OCI-LY7 (cell line): ENCODE measurements around the gene BAIAP2L2. TPM values are rescaled to one million over a fixed set of nuclear protein-coding genes. Genes with fewer than 3 reads are reported as not detected.

ENCODE experiments used
- BruUV-seq: library from RNA; stranded (reverse); fragments of 400-500 nt; replicated peaks from 2 replicates; lab custom pipeline; 2021; lab: Mats Ljungman, UMichigan
- CTCF ChIA-PET: fragments of 300-600 bp; sonication (Branson Sonifier 250); formaldehyde crosslinking; loops from one replicate; lab custom pipeline; 2022; ENCODE audit warnings: antibody characterized with exemption; ENCODE audit not compliant: unreplicated experiment; lab: Charles Lee
- POLR2A ChIA-PET: fragments of 300-600 bp; sonication (Branson Sonifier 250); formaldehyde crosslinking; loops from one replicate; lab custom pipeline; 2022; ENCODE audit warnings: antibody characterized with exemption; lab: Charles Lee
- DNase-seq: peaks from one replicate; pipeline ENCODE4 v3.0.0-alpha.2; 2015; ENCODE audit warnings: low spot score
- H2AFZ ChIP-seq: fragments of 200-600 bp; sonication (generic), shearing (Covaris generic); 2 replicates; pipeline ENCODE4 v1.6.1; 2014; ENCODE audit warnings: mild to moderate bottlenecking, antibody characterized with exemption, low read length, moderate library complexity
- H3K27ac ChIP-seq: fragments of 200-600 bp; sonication (generic); 2 replicates; pipeline ENCODE4 v1.5.1; 2014; ENCODE audit warnings: mixed run types, low read depth, mild to moderate bottlenecking, moderate library complexity, low read length, inconsistent platforms; ENCODE audit not compliant: poor library complexity, severe bottlenecking
- H3K36me3 ChIP-seq: fragments of 200-600 bp; sonication (generic); 2 replicates; pipeline ENCODE4 v1.6.1; 2014; ENCODE audit warnings: mild to moderate bottlenecking, antibody characterized with exemption, low read length, moderate library complexity, mixed read lengths; ENCODE audit not compliant: insufficient read depth
- H3K4me1 ChIP-seq: fragments of 200-600 bp; sonication (generic); 2 replicates; pipeline ENCODE4 v1.5.1; 2014; ENCODE audit warnings: mild to moderate bottlenecking, low read length; ENCODE audit not compliant: insufficient read depth, poor library complexity, severe bottlenecking
- H3K4me2 ChIP-seq: fragments of 200-600 bp; sonication (generic); 2 replicates; pipeline ENCODE4 v1.6.1; 2014; ENCODE audit warnings: mild to moderate bottlenecking, low read length
- H3K4me3 ChIP-seq: fragments of 200-600 bp; sonication (generic); 2 replicates; pipeline ENCODE4 v1.5.1; 2014; ENCODE audit warnings: mild to moderate bottlenecking, low read depth, low read length; ENCODE audit not compliant: poor library complexity, severe bottlenecking
- H3K79me2 ChIP-seq: fragments of 200-600 bp; sonication (generic); 2 replicates; pipeline ENCODE4 v1.6.1; 2016; ENCODE audit warnings: low read depth, mild to moderate bottlenecking, low read length, moderate library complexity, mixed read lengths; ENCODE audit not compliant: insufficient read depth
- H3K9me2 ChIP-seq: fragments of 200-600 bp; sonication (generic); 2 replicates; pipeline ENCODE4 v1.6.1; 2016; ENCODE audit warnings: mild to moderate bottlenecking, low read length, mixed read lengths; ENCODE audit not compliant: insufficient read depth
- H3K9me3 ChIP-seq: fragments of 200-600 bp; sonication (generic); 2 replicates; pipeline ENCODE4 v1.6.1; 2014; ENCODE audit warnings: mild to moderate bottlenecking, mixed run types, low read length, mixed read lengths
- H4K20me1 ChIP-seq: fragments of 200-600 bp; sonication (generic); 2 replicates; pipeline ENCODE4 v1.6.1; 2014; ENCODE audit warnings: mild to moderate bottlenecking, antibody characterized with exemption, low read length, moderate library complexity, mixed read lengths; ENCODE audit not compliant: insufficient read depth
- CTCF ChIP-seq: fragments of 200-600 bp; sonication (generic); conservative IDR thresholded peaks from 2 replicates; pipeline ENCODE4 v1.5.1; 2014; ENCODE audit warnings: mild to moderate bottlenecking, antibody characterized with exemption, low read length, moderate library complexity, mixed read lengths
- EZH2phosphoT487 ChIP-seq: fragments of 200-600 bp; sonication (generic); IDR thresholded peaks from 2 replicates; pipeline ENCODE4 v1.6.1; 2018; ENCODE audit warnings: low read depth, borderline replicate concordance, mild to moderate bottlenecking, mixed run types, antibody characterized with exemption, low read length, moderate library complexity, mixed read lengths
- intact Hi-C: fragments of 100-400 bp; cut with micrococcal nuclease; formaldehyde crosslinking; loops from one replicate; pipeline ENCODE4 v1.10.0; 2022; ENCODE audit not compliant: unreplicated experiment
- total RNA-seq, 2 experiments: library from RNA; depleted of rRNA in 1 of 2; stranded (reverse); fragments of >200 nt in 1 of 2; shearing (Covaris generic) in 1 of 2; gene quantifications; 2 replicates each; pipeline ENCODE4 v1.2.3, GENCODE V29; 2014 to 2022

Gene BAIAP2L2
- total RNA-seq, 2 experiments from 2014 or later = 0.35 to 1.9 TPM

GRCh38 chr22:38082986-38083710 is 27.3 kb downstream of the BAIAP2L2 start:
- POLR2A ChIA-PET = no interaction called here
- Histone ChIP-seq H3K9me2 (no peaks in the 10 kb centered on the region), H3K79me2 (no peaks in the 10 kb centered on the region), H3K4me1 (no peaks in the 10 kb centered on the region), H3K27ac (no peak overlapping the region), H3K9me3 (no peaks in the 10 kb centered on the region), H2AFZ (no peak overlapping the region), H3K4me3 (no peak overlapping the region), H3K4me2 (no peak overlapping the region), H3K36me3 (no peaks in the 10 kb centered on the region), H4K20me1 (no peaks in the 10 kb centered on the region)
- TF ChIP-seq CTCF (no peak), EZH2phosphoT487 (no peak)
- CTCF ChIA-PET = no interaction called here
- no TSS peak for BruUV-seq
- intact Hi-C loops = no loop called here
- DNase-seq = no peak

GRCh38 chr22:38081941-38082828 is 28.3 kb downstream of the BAIAP2L2 start:
- no peaks in the 10 kb centered on the region for H3K36me3 ChIP-seq
- intact Hi-C loops = no loop called here
- ChIA-PET CTCF (no interaction called here), POLR2A (interaction anchor here (0.5 kb wide), 1 partner anchor 116 kb away, joined by 3 read pairs; no protein-coding TSS in a partner anchor)
- no peak for TF ChIP-seq EZH2phosphoT487
- TF ChIP-seq CTCF = no peak
- BruUV-seq = no TSS peak
- H3K9me3 ChIP-seq = no peaks in the 10 kb centered on the region
- no peak overlapping the region for H3K4me3 ChIP-seq
- no peak overlapping the region for H3K27ac ChIP-seq
- H3K79me2 ChIP-seq = no peaks in the 10 kb centered on the region
- no peaks in the 10 kb centered on the region for H3K4me1 ChIP-seq
- no peak for DNase-seq
- no peaks in the 10 kb centered on the region for H4K20me1 ChIP-seq
- no peak overlapping the region for H3K4me2 ChIP-seq
- H3K9me2 ChIP-seq = no peaks in the 10 kb centered on the region
- no peak overlapping the region for H2AFZ ChIP-seq
